WERI-Rb-1 (cell line): ENCODE results near the gene C17orf67.
"Not testable (repeated sequence)": the region's sequence is repeated elsewhere in the genome, so short reads cannot be mapped to it uniquely, and the experiment has no call there.

ENCODE experiments used
- DNase-seq: peaks from one replicate; pipeline ENCODE4 v3.0.0-alpha.2; 2020
- H3K27ac ChIP-seq: fragments of 250-450 bp; sonication (Bioruptor Pico); 2 replicates; pipeline ENCODE4 v1.5.1; 2020; ENCODE audit warnings: mild to moderate bottlenecking, moderate library complexity
- H3K27me3 ChIP-seq: fragments of 250-450 bp; sonication (Bioruptor Pico); 2 replicates; pipeline ENCODE4 v1.5.1; 2021; ENCODE audit warnings: mild to moderate bottlenecking, low read depth, moderate library complexity; ENCODE audit not compliant: insufficient read depth, severe bottlenecking
- H3K36me3 ChIP-seq: fragments of 250-450 bp; sonication (Bioruptor Pico); 2 replicates; pipeline ENCODE4 v1.5.1; 2020; ENCODE audit warnings: mild to moderate bottlenecking, moderate library complexity
- H3K4me3 ChIP-seq: 2 replicates; pipeline ENCODE4 v1.5.1; 2011; ENCODE audit warnings: low read depth, mild to moderate bottlenecking, control low read depth, low read length
- H3K9me3 ChIP-seq: fragments of 250-450 bp; sonication (Bioruptor Pico); 2 replicates; pipeline ENCODE4 v1.5.1; 2021; ENCODE audit warnings: mild to moderate bottlenecking, moderate library complexity; ENCODE audit not compliant: severe bottlenecking
- TF ChIP-seq, protein P1 (sequence below): IDR thresholded peaks from 2 replicates; pipeline ENCODE4 v1.5.1; 2011; ENCODE audit warnings: low read depth, mild to moderate bottlenecking, control low read depth, inconsistent platforms, low read length

C17orf67 gene

DNA sequence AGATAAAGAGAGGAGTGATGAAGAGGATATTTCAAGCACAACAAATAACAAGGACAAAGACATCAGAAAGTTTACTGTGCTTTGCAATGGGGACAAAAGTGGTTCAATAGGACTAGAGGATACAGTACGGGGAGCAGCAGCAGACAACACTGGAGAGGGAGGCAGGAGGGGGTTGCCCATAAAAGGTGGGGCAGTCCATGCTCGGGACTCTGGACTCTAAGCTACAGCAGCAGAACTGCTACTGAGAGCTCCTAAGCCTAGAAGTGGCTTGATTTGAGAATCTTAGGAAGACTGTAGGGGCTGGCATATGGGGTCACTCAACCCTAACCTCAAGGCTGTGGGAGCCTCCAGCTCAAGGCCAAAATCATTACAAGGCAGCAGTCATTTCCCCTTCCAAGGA, 62.2 kb downstream of the C17orf67 start:
- Histone ChIP-seq H3K9me3 (no peaks in the 10 kb centered on the region), H3K27ac (no peak overlapping the region), H3K4me3 (no peak overlapping the region), H3K36me3 (no peaks in the 10 kb centered on the region), H3K27me3 (peaks cover 50% of the 10 kb centered on the region)
- TF ChIP-seq, protein P1, sequence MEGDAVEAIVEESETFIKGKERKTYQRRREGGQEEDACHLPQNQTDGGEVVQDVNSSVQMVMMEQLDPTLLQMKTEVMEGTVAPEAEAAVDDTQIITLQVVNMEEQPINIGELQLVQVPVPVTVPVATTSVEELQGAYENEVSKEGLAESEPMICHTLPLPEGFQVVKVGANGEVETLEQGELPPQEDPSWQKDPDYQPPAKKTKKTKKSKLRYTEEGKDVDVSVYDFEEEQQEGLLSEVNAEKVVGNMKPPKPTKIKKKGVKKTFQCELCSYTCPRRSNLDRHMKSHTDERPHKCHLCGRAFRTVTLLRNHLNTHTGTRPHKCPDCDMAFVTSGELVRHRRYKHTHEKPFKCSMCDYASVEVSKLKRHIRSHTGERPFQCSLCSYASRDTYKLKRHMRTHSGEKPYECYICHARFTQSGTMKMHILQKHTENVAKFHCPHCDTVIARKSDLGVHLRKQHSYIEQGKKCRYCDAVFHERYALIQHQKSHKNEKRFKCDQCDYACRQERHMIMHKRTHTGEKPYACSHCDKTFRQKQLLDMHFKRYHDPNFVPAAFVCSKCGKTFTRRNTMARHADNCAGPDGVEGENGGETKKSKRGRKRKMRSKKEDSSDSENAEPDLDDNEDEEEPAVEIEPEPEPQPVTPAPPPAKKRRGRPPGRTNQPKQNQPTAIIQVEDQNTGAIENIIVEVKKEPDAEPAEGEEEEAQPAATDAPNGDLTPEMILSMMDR: no peak
- DNase-seq: no peak

DNA sequence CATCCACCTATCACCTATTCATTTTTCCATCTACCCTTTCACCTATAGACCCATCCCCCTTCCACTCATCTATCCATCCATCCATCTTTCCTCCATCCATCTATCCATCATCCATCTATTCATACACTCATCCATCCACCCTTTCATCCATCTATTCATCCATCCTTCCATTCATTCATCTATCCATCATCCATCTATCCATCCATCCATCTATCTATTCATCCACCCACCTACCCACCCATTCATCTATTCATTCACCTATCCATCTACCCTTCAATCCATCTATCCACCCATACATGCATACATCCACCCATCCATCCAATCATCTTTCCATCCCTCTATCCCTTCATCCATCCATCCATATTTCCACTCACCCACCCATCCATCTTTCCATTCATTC, 63.3 kb downstream of the C17orf67 start:
- no peak for DNase-seq
- Histone ChIP-seq H3K27me3 (peaks cover 49% of the 10 kb centered on the region), H3K4me3 (no peak overlapping the region), H3K27ac (no peak overlapping the region), H3K36me3 (no peaks in the 10 kb centered on the region), H3K9me3 (no peaks in the 10 kb centered on the region)
- TF ChIP-seq, protein P1: no peak

- H3K27me3 ChIP-seq: peaks cover 67% of the 10 kb centered on the region
- TF ChIP-seq, protein P1: no peak
- H3K9me3 ChIP-seq: no peaks in the 10 kb centered on the region
- H3K36me3 ChIP-seq: no peaks in the 10 kb centered on the region
- H3K4me3 ChIP-seq: no peak overlapping the region
- no peak overlapping the region for H3K27ac ChIP-seq
- DNase-seq: no peak
Observed at GRCh38 chr17:56765449-56765848, 68.3 kb downstream of the C17orf67 start.

GRCh38 chr17:56762988-56763387, 70.7 kb downstream of the C17orf67 start:
- Histone ChIP-seq H3K4me3 (no peak overlapping the region), H3K27ac (no peak overlapping the region), H3K36me3 (no peaks in the 10 kb centered on the region), H3K9me3 (no peaks in the 10 kb centered on the region), H3K27me3 (peaks cover 63% of the 10 kb centered on the region)
- TF ChIP-seq, protein P1: no peak
- DNase-seq: no peak

GRCh38 chr17:56762144-56762543, 71.6 kb downstream of the C17orf67 start:
- TF ChIP-seq, protein P1: no peak

GRCh38 chr17:56761387-56761786, 72.3 kb downstream of the C17orf67 start:
- peaks cover 65% of the 10 kb centered on the region for H3K27me3 ChIP-seq
- H3K4me3 ChIP-seq: no peak overlapping the region
- no peaks in the 10 kb centered on the region for H3K36me3 ChIP-seq
- no peaks in the 10 kb centered on the region for H3K9me3 ChIP-seq
- no peak for DNase-seq
- H3K27ac ChIP-seq: no peak overlapping the region
- TF ChIP-seq, protein P1: no peak

More at GRCh38 chr17:56762144-56762543, 71.6 kb downstream of the C17orf67 start:
- H3K27ac ChIP-seq: no peak overlapping the region
- no peaks in the 10 kb centered on the region for H3K9me3 ChIP-seq
- H3K36me3 ChIP-seq: no peaks in the 10 kb centered on the region
- H3K27me3 ChIP-seq: peaks cover 62% of the 10 kb centered on the region
- DNase-seq: no peak
- H3K4me3 ChIP-seq: no peak overlapping the region

DNA sequence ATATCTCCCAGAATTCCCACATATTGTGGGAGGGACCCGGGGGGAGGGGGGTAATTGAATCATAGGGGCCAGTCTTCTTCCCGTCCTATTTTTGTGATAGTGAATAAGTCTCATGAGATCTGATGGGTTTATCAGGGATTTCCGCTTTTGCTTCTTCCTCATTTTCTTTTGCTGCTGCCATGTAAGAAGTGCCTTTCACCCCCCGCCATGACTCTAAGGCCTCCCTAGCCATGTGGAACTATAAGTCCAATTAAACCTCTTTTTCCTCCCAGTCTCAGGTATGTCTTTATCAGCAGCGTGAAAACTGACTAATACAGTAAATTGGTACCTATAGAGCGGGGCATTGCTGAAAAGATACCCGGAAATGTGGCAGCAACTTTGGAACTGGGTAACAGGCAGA, 76.1 kb downstream of the C17orf67 start:
- H3K27ac ChIP-seq, H3K4me3 ChIP-seq, DNase-seq, H3K9me3 ChIP-seq, H3K36me3 ChIP-seq: not testable (repeated sequence)
- H3K27me3 ChIP-seq: peaks cover 51% of the 10 kb centered on the region
